Measurements from ENCODE around the gene METTL24.
"Not testable (repeated sequence)": the region's sequence is repeated elsewhere in the genome, so short reads cannot be mapped to it uniquely, and the experiment has no call there.

Gene METTL24

GRCh38 chr6:110360676-110361075 lies 2.5 kb upstream of the METTL24 start:
- no peak for DNase-seq (ENCODE audit: low spot score)

- no peak for DNase-seq (ENCODE audit: low spot score)
Observed at GRCh38 chr6:110359556-110359955, 1.4 kb upstream of the METTL24 start.

- DNase-seq (ENCODE audit: low spot score) = no peak
Observed at GRCh38 chr6:110358553-110359160, 508 bp upstream of the METTL24 start.

DNA sequence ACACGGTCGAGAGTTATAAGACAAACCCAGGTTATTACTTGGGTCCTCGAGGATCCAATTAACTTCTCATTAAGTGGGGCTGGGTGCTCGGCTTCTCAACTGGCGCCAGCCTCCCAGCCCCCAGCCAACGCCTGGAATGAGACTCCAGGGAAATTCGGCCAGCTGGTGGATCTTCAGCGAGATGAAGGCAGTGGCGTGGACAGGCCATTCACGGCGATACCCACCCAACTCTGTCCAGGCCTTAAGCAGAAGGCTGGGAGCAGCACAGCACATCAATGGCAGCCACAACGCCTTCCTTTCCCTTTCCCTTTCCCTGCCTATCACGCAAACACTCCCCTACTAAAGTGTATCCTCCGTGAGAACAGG lies 868 bp downstream of the METTL24 start:
- DNase-seq (ENCODE audit: low spot score) = no peak

DNA sequence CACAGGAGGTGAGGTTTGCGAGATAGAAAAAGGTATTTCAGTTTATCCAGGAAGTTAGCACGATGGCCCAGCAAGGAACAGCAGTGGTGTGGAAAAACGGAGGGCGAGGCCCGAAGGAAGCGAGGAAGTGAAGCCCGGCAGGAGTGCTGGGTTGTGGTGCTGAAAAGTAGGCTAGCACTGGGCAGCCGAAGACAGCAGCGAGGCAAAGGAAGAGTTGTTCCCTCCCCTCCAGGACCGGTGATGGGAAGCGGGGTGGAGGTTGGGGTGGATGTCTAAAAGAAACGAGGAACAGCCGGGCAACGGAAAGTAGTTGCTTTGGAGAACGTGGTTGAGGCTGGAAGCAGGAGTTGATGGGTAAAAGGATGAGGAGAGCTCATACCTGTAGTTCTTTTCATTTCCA lies 1.4 kb downstream of the METTL24 start:
- no peak for DNase-seq (ENCODE audit: low spot score)

DNA sequence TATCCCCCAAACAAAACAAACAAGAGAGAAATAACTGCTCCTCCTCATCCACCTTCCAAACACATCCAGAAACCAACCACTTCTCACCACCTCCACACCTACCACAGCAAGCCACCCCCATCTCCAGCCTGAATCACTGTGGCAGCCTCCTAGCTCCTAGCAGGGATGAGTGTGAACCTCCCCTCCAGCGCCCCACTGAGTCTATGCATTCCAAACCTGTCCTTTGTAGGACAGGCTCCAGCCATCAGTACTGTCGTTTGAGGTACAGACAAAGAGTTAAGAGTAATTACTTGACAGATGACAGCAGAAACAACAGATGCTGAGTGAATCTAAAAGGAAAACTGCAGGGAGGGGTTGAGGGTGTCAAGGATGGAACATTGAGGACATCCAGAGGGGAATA lies 2.4 kb downstream of the METTL24 start:
- no peak for DNase-seq (ENCODE audit: low spot score)

DNA sequence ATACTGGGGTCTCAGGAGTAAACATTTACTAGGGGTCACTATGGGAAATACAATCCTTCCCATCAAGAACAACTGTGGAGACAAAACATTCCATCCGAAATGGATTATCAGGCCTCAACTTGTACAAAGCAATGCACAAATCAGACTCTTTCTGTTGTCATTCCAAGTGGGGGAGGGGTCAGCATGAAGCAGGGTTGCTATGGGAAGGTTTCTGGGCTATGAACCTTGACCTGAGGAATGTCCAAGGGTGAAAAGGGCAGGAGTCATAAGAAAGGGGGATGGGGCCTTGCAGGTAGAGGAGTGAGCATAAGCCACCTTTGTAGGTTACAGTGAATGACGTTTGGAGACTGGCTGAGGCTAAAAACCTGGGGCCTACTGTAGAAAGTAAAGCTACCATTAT lies 3.1 kb downstream of the METTL24 start:
- DNase-seq (ENCODE audit: low spot score) = no peak

- DNase-seq (ENCODE audit: low spot score) = no peak
Observed at GRCh38 chr6:110354153-110354552, 4.0 kb downstream of the METTL24 start.

DNA sequence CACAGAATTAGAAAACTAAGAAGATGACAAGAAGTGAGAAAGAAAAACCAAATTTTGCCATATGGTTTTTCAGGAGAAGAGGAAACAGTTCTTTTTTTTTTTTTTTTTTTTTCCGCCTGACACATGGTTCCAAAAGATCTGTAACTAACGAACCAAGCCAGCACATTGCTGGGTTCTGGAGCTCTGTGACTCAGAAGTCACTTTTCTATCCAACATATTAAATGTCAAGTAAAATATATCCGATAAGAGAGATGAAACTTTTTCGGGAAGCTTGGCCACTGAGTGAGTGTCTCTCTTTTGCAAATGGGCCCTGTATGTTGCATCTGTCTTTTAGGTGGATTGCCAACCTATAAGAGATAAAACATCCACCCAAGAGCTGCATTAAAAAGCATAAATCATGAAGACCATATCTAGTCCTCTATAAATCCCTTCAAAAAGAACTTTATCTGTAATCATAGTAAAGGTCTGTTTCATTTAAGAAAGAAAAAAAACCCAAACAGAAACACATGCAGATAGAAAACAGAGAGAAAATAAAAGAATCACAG lies 4.6 kb downstream of the METTL24 start:
- DNase-seq (ENCODE audit: low spot score) = no peak

- no peak for DNase-seq (ENCODE audit: low spot score)
Observed at GRCh38 chr6:110352563-110353262, 5.4 kb downstream of the METTL24 start.

- DNase-seq (ENCODE audit: low spot score) = no peak
Observed at GRCh38 chr6:110351986-110352385, 6.2 kb downstream of the METTL24 start.

DNA sequence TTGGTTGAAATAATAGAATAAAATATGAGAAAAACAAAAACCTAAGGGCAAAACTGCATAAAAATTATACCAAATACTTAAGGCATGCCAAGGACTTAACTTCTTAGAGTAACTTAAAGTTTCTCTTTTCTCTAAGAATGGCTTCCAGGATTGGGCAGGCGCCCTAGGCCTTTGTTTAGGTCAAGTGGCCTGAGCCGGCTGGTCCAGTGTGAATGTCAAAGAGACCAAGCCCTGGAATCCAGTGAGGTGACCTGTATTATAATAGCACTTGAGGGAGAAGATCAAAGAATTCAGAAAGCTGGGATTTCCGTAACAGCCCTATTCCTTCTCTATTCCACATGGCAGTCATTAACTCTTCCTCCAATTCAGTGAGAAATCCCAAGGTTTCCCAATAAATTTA lies 6.6 kb downstream of the METTL24 start:
- DNase-seq (ENCODE audit: low spot score) = no peak

GRCh38 chr6:110350593-110350992 lies 7.6 kb downstream of the METTL24 start:
- DNase-seq (ENCODE audit: low spot score) = not testable (repeated sequence)

DNA sequence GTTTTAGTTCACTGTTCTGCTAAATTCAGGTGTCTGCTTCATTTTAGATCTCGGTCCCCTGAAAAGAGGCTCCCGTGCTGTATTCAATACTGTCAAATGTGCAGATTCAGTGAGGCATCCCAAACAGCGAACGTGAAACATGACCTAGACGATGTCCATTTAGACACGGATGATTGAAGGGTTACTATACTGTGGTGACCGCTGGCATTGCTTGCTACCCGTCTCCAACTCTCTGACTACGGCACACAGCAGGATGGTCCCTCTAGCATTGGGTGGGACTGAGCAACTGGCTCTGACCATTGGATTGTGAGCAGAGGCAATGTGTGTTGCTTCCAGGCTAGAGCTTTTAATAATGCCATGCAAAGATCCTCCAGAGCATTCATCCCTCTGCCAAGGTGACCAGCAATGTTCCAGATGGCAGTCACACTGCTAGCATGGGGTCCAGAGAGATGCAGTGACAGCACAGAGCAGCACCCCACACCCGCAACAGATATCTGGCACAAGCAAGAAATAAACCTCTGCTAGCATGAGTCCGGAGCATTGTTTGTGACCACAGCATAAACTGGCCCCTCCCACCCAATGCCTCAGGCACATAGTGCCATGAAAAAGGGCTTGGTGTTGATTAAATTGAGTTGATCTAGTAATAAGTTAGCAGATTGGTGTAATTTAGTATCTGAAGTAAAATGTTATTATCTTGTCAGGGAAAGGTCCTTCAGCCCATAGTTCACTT lies 9.0 kb downstream of the METTL24 start:
- DNase-seq (ENCODE audit: low spot score) = no peak

- DNase-seq (ENCODE audit: low spot score) = no peak
Observed at GRCh38 chr6:110345025-110345424, 13.1 kb downstream of the METTL24 start.

GRCh38 chr6:110342759-110343158 lies 15.4 kb downstream of the METTL24 start:
- DNase-seq (ENCODE audit: low spot score) = no peak

GRCh38 chr6:110341663-110342596 lies 16.2 kb downstream of the METTL24 start:
- DNase-seq (ENCODE audit: low spot score) = no peak

- DNase-seq (ENCODE audit: low spot score) = no peak
Observed at GRCh38 chr6:110341067-110341466, 17.1 kb downstream of the METTL24 start.

- DNase-seq (ENCODE audit: low spot score) = no peak
Observed at GRCh38 chr6:110340392-110340965, 17.7 kb downstream of the METTL24 start.

DNA sequence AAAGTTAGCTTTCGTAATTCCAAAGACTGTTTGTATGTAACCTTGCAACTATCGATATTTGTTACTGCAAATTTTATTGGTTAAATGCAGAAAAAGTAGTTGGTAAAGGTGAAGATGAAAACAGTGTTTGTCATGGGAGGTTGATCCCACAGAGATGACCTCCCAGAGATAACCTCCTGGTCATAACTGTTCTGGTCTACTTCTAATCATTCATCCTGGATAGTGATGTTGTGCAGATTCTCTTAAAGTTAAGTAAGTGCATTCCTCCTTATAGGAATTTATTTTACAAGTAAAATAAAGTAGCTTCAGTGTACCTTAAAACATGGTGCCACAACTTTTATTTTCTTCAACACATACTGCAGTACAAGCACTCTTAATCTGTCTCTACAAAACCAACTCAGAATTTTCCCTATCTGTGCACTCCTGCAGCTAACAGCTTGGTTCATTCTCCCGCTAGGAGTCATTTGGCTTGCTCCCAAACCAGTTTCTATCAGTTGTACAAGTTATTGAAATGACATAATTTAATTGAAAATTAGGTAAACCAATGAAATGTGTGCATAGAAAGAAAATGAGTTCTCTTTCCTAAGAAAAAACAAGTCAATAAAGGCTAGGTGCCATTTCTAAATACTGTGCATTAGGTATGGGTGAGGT lies 19.2 kb downstream of the METTL24 start:
- no peak for DNase-seq (ENCODE audit: low spot score)

GRCh38 chr6:110337486-110337885 lies 20.7 kb downstream of the METTL24 start:
- DNase-seq (ENCODE audit: low spot score) = no peak
